ENCODE results near the gene SHROOM3.

Gene SHROOM3

DNA sequence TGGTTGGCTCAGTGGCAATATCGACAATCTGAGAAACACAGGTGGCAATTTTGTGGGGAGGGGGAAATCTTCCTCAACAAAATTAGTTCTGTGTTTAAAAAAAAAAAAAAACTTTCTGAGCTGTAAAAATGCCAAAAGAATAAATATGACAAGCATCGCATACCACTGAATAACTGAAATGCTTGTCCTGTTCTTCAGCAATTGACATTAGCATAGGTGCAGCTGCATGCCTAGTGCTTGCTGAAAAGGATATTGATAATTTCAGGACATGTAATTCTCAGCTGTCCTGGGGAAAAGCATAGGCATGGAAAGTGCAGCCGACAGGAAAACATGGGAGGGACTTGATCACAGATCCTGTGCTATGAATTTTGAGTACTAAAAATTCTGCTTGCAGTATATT lies 315.7 kb downstream of the SHROOM3 start:
- no peak for DNase-seq (ENCODE audit: low read depth in 3 of 3)

DNA sequence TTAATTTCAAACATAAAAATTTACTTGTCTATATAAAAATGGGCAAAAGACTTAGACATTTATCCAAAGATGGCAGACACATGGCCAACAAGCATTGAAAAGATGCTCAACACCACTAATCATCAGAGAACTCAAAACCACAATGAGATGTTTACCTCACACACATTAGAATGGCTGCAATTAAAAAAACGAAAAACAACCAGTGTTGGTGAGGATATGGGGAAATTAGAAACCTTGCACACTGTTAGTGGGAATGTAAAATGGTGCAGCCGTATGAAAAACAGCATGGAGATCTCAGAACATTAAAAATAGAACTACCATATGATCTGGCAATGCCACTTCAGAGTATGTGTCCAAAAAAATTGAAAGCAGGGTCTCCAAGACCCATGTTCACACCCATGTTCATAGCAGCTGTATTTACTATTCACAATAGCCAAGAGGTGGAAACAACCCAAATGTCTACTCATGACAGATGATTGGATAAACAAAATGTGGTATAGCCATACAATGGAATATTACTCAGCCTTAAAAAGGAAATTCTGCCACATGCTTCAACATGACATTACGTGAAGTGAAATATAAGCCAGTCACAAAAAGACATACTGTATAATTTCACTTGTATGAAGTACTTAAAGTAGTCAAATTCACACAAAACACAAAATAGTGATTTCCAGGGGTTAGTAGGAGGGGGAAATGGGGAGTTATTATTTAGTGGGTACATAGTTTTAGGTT lies 316.7 kb downstream of the SHROOM3 start:
- DNase-seq (ENCODE audit: low read depth in 3 of 3) = no peak

DNA sequence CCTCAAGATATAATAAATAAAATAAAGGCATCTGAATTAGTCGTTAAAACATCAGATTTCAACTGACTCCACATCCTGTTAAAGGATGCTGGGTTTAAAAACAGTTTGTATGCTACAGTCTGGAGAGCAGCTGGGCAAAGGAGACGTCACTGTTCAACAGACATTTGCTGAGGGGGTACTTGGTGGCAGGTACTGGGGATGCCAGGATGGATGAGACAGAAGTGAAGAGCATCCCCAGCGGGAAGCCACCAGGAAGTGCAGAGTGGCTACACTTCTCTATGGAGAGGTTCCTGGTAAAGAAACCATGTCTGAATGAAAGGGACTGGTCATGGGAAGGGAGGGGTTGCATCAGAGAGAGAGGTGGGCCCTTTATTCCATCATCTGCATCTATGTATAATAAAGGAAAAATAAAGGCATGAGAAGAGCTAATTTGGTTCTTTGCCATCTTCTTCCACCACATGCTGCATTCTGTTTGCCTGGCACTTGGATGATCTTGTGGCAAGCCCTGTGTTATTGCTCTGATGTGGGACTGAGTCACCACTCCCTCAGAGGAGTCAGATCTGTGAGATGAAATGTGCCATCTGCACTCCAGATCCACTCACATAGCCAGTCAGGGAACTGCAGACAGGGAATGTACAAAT lies 318.0 kb downstream of the SHROOM3 start:
- DNase-seq (ENCODE audit: low read depth in 3 of 3) = no peak

DNA sequence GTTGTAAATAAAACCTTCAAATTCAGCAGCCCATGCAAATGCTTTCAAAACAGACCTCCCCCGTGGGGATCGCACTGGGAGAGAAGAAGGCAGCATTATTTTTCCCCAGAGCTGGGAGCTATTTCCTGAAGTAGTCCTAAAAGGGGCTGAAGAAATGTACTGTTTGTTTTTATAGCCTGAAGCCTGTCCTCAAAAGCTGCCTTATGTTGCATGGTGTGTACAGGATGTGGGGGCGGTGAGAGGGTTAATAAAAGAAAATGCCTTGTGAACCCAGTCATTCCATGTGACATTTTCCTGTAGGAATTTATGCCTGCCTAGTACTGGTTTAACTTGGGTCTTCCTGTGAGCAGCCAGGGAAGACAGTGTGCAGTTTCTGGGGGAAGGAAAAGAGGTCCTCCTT lies 318.8 kb downstream of the SHROOM3 start:
- DNase-seq (ENCODE audit: low read depth in 3 of 3) = no peak

DNA sequence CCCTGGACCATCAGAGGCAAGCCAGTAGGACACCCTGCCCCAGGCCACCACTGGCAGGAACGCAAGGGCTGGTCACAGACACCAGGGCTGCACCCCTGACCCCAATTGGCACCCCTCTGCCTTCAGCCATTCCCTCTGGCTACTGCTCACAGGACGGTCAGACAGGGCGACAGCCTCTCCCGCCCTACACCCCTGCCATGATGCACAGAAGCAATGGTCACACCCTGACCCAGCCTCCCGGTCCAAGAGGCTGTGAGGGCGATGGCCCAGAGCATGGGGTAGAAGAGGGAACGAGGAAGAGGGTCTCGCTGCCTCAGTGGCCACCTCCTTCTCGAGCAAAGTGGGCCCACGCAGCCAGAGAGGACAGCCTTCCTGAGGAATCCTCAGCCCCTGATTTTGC lies 319.4 kb downstream of the SHROOM3 start:
- no peak for DNase-seq (ENCODE audit: low read depth in 3 of 3)

DNA sequence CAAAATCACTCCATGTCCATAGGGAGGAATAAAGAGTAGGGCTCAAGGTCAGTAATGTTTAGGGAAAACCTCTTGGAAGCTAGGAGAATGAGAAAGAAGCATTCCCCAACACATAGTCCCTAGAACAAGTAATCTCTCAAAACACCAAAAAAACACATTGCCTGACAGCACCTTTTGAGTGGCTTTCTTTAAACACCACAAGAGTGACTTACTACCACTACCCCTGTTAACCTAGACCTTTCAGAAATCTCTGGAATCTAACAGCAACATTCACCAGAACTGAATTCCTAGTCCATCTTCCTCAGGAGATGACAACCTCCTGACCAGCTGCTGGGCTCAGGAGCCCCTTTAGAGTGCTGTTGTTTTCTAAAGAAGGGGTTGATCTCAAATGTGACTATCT lies 320.7 kb downstream of the SHROOM3 start:
- no peak for DNase-seq (ENCODE audit: low read depth in 3 of 3)

DNA sequence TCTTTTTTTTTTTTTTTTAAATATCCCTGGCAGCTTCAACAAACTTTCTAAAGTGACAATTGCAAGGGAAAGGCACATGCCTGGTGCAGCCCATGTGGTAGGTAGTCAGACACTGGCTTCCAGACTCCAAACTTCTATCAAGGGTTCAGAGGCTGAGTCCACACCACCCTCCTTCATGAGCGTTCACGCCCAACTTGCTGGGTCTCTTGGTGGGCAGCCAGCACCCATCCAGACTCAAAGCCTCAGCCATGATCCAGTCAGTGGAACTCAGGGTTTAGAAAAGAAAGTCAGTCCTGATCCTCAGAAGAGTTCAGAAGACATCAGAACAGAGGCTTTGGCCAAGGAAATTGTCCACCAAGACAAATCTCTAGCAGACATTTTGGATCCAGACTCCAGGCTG lies 321.4 kb downstream of the SHROOM3 start:
- no peak for DNase-seq (ENCODE audit: low read depth in 3 of 3)

DNA sequence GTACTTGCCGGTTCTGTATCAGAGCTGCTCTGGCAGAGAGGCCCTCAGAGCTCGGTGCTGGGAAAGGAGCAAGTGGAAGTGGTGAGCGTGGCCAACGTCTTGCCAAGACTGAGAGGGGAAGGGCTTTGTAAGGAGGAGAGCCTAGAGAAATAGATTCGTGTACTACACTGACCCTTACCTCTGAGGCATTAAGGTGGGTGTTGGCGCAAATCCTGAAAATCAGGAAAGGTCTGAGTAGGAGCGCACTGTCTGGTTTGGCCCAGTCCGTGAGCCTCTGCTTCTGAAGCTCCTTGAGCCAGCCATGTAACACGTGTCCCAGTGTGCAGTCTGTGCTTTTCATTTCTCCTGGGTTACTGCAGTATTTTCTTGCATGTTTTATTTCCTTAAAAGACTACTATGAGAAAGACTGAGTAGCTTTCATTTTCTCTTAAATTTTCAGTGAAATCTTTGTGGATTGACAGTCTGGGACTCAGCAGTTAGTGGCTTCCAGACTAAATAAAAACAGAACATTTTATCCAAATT lies 322.4 kb downstream of the SHROOM3 start:
- no peak for DNase-seq (ENCODE audit: low read depth in 3 of 3)

DNA sequence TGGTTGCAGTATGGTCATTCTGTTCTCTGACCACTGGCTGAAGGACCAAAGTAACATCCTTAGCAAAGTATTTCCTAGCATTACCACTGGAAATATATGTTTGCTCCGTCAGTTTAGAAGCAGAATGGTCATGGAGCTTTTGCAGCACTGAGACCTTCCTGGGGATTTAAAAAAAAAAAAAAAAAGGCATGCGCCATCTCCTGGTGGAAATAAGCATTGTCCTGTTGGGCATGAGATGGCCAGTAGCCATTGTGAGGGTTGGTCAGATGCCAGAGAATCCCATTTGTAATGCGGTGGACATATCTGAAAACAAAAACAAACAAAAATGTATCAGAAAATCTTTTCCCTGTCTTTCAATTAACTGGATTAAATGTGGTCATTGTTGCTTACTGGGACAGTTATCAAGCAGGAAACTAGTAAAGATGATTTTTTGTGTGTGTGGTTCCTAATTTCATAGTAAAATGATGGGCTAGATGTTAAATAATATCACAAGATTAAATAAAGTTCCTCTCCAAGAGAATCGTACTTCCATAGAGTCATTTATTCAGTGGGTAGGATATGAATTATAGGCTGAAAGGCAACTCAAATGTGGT lies 323.4 kb downstream of the SHROOM3 start:
- no peak for DNase-seq (ENCODE audit: low read depth in 3 of 3)

DNA sequence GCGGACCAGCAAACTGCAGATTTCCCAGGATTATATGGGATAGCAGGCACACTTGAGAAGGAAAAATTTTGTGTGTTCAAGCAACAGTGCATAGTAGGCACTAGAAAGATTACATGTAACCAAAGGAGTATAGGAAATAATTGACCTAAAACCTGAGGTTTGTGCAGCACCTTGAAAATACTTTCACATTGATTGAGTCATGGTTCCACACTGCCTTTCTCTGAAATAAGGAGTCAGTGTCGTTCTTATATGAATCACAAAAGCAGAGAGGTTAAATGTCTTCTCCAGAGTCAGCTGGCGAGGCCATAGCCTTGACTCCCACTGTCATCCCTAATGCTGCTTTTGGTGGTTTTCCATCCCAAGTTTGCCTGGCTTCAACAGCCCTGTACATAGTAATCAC lies 324.0 kb downstream of the SHROOM3 start:
- DNase-seq (ENCODE audit: low read depth in 3 of 3) = no peak

DNA sequence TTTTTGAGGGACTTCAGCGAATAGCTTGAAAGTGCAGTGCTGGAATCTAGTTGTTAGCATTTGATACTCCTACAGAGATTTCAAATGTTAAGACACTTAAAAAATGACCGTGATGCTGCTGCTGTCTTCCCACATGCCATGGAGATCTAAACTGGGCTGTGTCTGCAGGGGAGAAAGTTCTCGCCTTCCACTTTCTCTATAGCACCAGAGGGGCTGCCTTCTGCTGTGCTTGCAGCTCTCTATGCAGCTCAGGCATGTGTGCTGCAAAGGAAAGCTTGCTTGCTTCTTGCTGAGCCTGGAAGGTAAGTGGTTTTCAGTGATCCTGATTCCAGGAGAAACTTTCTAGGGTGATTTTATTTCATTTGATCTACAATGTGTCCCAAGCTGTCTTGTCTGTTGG lies 325.2 kb downstream of the SHROOM3 start:
- no peak for DNase-seq (ENCODE audit: low read depth in 3 of 3)

DNA sequence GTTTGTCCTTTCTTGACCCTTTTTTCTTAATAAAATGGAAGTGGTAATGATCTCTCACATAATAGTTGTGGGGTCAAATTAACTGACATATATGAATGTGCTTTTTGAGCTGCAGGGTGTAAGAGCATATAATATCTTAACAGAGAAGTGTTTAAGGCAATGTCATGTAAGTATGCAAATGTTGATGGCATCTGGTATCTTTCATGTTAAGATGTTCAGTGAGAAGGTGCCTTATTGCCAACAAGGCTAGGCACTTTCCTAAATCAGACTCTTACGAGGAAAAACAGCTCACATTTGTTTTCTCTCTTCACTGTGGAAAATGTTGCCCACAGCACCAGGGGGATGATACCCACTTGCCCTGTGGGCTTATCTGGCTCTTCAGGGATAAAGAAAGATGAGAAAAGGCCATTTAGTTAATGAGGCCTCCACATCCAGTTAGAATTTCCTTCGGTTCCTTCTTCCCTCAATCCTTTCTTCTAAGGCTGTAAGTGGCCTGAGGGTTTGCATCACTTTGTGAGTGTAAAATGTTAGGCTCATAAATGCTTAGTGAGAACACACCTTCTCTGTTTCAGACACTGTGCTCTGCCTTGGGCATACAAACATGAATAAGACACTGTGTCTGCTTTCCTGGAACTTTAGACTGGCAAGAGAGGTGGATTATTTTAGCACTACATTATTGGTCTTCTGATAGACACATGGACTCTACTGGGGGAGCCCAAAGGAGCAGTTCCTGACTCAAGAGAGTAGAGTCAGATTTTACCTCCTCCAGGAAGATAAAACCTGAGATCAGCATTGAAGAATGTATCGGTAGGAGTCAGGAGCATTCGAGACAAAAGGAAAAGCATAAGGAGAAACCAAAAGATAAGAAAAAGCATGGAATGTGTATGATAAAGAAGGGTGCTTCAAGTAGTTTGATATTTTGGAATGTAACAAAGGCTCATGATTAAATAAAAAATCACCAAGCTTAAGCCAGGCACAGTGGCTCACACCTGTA lies 327.4 kb downstream of the SHROOM3 start:
- DNase-seq (ENCODE audit: low read depth in 3 of 3) = no peak

DNA sequence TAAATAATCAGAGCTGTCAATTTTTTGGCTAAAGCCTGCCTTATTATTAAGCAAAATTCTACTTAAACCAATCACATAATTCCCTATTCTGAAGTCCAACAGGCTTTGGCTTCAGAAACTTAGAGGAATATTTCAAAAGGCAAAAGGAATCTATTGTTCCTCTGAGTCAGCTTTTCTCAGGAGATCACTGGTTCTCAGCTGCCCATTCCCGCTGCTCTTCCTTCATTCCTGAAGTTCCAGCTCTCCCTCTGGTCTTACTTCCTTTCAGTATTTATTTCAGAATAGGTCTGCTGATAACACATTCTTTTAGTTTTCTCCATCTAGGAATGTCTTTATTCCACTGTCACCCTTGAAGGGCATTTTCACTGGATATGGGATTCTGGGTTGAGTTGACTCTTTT lies 329.2 kb downstream of the SHROOM3 start:
- no peak for DNase-seq (ENCODE audit: low read depth in 3 of 3)

DNA sequence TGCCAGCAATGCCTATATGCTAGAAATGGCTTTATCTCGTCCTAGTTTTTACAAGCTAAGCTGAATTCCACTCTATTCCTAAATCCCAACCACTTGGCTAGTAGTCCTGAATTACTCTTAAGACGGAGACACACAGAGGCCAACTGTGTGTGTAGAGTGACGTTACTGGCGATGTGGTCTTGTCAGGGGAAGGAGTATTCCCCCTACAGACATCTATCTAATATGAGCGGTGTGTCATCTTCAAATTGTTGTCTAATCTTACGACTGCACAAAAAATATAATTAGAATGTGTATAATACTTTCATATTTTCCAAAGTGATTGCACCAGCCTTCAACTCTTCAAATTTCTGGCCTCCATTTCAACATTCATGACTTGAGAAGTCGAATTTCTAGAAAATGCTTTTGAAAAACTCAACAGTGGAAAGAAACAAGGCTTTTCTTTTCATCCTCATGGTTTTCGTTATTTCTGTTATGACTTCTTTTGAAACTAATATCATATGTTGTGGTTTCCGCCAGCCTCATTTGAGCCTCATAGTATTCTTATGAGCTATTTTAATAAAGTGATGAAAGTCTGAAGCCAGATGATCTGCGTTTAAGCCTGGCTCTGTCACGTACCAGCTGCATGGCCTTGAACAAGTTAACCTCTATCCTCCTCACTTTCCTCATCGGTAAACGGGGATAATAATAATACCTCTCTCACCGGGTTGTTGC lies 330.6 kb downstream of the SHROOM3 start:
- no peak for DNase-seq (ENCODE audit: low read depth in 3 of 3)

DNA sequence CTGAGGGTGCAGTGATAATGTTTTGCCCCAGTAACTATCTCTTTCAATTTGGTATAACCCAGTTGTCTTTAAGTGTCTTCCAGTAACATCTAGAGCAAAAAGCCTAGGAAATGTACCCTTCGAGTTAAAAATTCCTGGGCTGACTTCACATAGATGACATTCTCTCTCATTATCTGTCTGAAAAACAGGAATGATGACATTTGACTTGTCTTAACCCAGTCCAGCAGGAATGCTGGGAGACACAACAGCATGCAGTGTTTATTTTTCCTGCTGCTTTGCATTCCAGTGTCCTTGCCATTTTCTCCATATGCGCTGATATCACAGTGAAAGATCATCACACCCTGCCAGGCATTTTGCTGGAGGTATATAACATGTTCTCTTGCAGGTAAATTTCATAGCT lies 333.0 kb downstream of the SHROOM3 start:
- DNase-seq (ENCODE audit: low read depth in 3 of 3) = no peak

DNA sequence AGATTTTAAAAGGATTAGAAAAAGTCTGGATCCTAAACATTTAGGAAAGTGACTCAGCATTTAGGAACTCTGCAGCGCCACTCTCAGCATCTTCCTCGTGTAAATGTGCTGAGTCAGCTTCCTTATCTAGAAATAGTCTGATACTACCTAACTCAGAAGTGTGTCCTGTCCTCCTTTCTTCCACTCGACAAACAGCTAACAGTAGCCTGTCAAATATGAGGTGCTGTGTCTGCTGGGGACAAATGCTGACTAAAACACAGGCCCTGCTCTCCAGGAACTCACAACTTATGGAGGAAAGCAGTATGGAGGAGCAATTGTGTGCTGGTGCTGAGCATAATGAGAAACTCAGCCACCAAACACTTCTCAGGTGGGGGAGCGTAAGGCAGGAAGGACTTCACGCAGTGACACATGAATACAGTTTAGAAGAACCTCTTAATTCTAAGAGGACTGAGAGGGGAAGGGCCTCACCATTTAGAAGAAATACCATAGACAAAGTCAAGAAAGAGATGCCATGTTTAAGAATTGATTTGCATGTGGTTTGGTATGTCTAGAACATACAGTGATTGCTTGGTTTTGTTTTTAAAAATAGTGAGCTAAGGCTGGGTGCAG lies 337.6 kb downstream of the SHROOM3 start:
- DNase-seq (ENCODE audit: low read depth in 3 of 3) = no peak

DNA sequence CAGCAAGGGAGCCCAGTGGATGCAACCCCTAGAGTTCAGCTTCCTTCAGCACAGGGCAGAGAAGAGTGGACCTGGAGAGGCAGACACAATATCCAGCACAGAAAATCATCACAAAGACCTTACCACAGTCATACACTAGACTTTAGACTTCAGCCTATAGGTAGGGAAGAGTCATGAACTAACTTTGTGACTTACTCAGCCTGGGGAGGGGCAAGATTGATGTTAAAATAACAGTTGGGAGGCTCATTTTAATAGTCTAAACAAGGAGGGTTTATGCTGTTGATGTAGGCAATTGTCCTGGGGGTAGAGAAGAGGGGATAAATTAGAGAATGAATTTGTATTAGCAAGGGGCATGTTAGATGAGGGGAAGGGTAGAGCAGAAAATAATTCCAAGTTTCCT lies 338.7 kb downstream of the SHROOM3 start:
- DNase-seq (ENCODE audit: low read depth in 3 of 3) = no peak

DNA sequence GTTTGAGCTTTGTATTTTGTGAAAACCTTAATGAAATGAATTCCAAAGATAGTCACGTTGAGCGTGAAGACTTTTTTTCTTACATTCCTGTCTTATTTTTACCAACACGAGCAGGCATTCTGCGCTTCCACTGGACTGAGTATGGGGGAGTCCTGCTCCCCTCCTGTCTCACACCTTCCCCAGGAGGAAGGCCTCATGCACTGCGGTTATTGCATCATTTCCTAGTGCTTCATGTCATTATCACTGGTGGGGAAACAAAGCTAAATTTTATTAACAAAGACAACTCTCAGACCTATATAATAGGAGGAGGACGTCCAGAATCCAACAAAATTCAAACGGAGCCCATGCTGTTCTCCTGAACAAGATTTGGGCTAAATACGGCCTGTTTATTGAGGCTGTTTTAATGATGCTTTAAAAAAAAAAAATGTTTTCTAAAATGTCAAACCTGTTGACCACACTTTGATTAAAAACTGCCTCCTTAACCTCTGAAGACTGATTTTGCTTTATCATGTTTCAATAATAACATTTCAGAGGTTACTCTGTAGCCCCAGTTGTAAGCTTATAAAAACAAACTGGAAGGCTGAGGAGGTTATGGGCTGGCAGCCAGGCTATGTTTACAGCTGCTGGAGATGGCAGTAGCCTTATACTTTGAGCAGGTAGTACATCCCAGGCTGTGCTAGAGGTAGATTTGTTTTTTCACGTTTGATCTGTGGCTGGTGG lies 344.9 kb downstream of the SHROOM3 start:
- DNase-seq (ENCODE audit: low read depth in 3 of 3) = no peak

DNA sequence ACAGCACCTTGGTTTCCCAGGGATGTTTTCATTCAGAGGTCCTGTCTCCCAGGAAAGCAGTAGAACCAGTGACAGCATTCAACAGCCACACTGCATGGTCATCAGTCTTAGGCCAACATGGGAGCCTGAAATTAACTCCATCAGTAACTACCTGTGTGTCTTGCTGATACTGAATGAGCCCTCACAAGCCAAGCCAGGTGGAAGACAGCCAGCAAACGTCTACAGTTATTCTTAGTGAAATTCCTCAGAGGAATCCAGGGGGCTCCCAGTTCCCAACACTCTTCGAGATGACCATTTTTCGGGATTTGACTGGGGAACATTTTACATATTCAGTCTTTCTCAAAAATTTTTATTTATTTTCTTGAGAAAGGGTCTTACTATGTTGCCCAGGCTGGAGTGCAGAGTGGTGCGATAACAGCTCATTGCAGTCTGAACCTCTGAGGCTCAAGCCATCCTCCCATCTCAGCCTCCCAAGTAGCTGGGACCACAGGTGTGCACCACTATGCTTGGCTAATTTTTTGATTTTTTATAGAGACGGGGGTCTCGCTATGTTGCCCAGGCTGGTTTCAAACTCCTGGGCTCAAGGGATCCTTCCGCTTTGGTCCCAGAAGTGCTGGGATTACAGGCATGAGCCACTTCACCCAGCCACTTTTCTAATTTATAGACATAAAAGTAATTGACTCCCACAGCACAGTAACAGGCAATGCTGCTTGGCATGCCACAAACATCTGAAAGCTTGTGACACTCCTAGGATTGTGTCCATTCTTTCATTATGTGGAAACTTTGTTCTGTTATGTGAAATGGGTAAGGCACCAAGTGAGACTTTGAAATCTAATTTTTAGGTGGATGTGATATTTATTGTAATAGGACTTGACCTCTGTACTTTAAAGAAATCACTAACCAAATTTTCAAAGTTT lies 346.0 kb downstream of the SHROOM3 start:
- no peak for DNase-seq (ENCODE audit: low read depth in 3 of 3)

All from stimulated activated CD4-positive, alpha-beta T cell treated with anti-CD3 and anti-CD28 coated beads, TNF-alpha, amount 100 ng/mL, for 48 hours (primary cell).